HG03159 (cell line): ENCODE data around the gene C12orf60.

ENCODE experiments used
- ATAC-seq: cut with Tn5 transposase; IDR thresholded peaks from one replicate; pipeline ENCODE4 v1.9.1; 2021; ENCODE audit warnings: mild to moderate bottlenecking, moderate library complexity; ENCODE audit not compliant: unreplicated experiment

C12orf60 gene

GRCh38 chr12:14776236-14776961, 27.1 kb upstream of the C12orf60 start:
- ATAC-seq, result no peak

GRCh38 chr12:14777271-14777670, 26.2 kb upstream of the C12orf60 start:
- no peak for ATAC-seq

- no peak for ATAC-seq
These were observed 23.6 kb upstream of the C12orf60 start for GRCh38 chr12:14779834-14780233.

- no peak for ATAC-seq
These were observed 22.6 kb upstream of the C12orf60 start for GRCh38 chr12:14780859-14781258.

GRCh38 chr12:14781563-14781962, 21.9 kb upstream of the C12orf60 start:
- ATAC-seq, result no peak

- no peak for ATAC-seq
These were observed 20.7 kb upstream of the C12orf60 start for GRCh38 chr12:14782756-14783155.

GRCh38 chr12:14784471-14784870, 19.0 kb upstream of the C12orf60 start:
- ATAC-seq, result no peak

- ATAC-seq, result no peak
These were observed 17.9 kb upstream of the C12orf60 start for GRCh38 chr12:14785568-14785967.

- ATAC-seq, result no peak
These were observed 8.4 kb upstream of the C12orf60 start for GRCh38 chr12:14795028-14795448.

GRCh38 chr12:14802247-14802646, 1.2 kb upstream of the C12orf60 start:
- no peak for ATAC-seq

GRCh38 chr12:14802721-14803010, 804 bp upstream of the C12orf60 start:
- ATAC-seq, result no peak

- peak; percentile 15 for ATAC-seq
These were observed 325 bp downstream of the C12orf60 start for GRCh38 chr12:14803830-14804160.

- ATAC-seq, result no peak
These were observed 6.9 kb downstream of the C12orf60 start for GRCh38 chr12:14810167-14810952.

GRCh38 chr12:14810953-14811483, 7.5 kb downstream of the C12orf60 start:
- no peak for ATAC-seq

- ATAC-seq, result no peak
These were observed 8.0 kb downstream of the C12orf60 start for GRCh38 chr12:14811486-14811885.

GRCh38 chr12:14814014-14814413, 10.5 kb downstream of the C12orf60 start, which contains the start of gene SMCO3:
TSS of gene SMCO3 (minus strand) at chr12:14814182. CDS start at chr12:14806680, 7,502 bp downstream.
- no peak for ATAC-seq

GRCh38 chr12:14824012-14824634, 20.7 kb downstream of the C12orf60 start:
- no peak for ATAC-seq

- no peak for ATAC-seq
These were observed 21.8 kb downstream of the C12orf60 start for GRCh38 chr12:14825256-14825655.

GRCh38 chr12:14826491-14826890, 23.0 kb downstream of the C12orf60 start:
- no peak for ATAC-seq

GRCh38 chr12:14827043-14827442, 23.6 kb downstream of the C12orf60 start:
- ATAC-seq, result no peak

- peak; percentile 76 for ATAC-seq
These were observed 25.4 kb downstream of the C12orf60 start for GRCh38 chr12:14828892-14829291.

- no peak for ATAC-seq
These were observed 29.9 kb downstream of the C12orf60 start for GRCh38 chr12:14833336-14833735.
